GM23338 (cell line): Measurements from ENCODE around the gene SAMD10. TPM values are rescaled to one million over a fixed set of nuclear protein-coding genes. Genes with fewer than 3 reads are reported as not detected.

Source experiments
- ATAC-seq: fragments of 200-7000 bp; cut with Tn5 transposase; 3 replicates; pipeline ENCODE4 v1.9.1; 2020
- DNase-seq: peaks from one replicate; pipeline ENCODE4 v3.0.0-alpha.2; 2015; ENCODE audit warnings: low spot score
- H2AFZ ChIP-seq: fragments of 200-600 bp; sonication (generic); 2 replicates; pipeline ENCODE4 v1.8.0; 2016; ENCODE audit warnings: antibody characterized with exemption, mild to moderate bottlenecking, moderate library complexity
- H3F3A ChIP-seq: fragments of 200-600 bp; sonication (generic); replicated peaks from 2 replicates; pipeline ENCODE4 v1.8.0; 2017; ENCODE audit warnings: antibody characterized with exemption, mixed run types, low read depth
- H3K27ac ChIP-seq: fragments of 200-600 bp; sonication (generic); 2 replicates; pipeline ENCODE4 v1.6.1; 2016; ENCODE audit warnings: low read depth
- H3K27me3 ChIP-seq: fragments of 200-600 bp; sonication (generic); 2 replicates; pipeline ENCODE4 v1.8.0; 2016; ENCODE audit warnings: mild to moderate bottlenecking, mixed run types, moderate library complexity; ENCODE audit not compliant: insufficient read depth
- H3K36me3 ChIP-seq: fragments of 200-600 bp; sonication (generic); 2 replicates; pipeline ENCODE4 v1.8.0; 2016; ENCODE audit warnings: mild to moderate bottlenecking; ENCODE audit not compliant: insufficient read depth
- H3K4me1 ChIP-seq: fragments of 200-600 bp; sonication (generic); 2 replicates; pipeline ENCODE4 v1.8.0; 2016; ENCODE audit warnings: mild to moderate bottlenecking, moderate library complexity; ENCODE audit not compliant: insufficient read depth
- H3K4me2 ChIP-seq: fragments of 200-600 bp; sonication (generic); 2 replicates; pipeline ENCODE4 v1.7.1; 2017; ENCODE audit warnings: mixed run types
- H3K4me3 ChIP-seq: fragments of 200-600 bp; sonication (generic); 2 replicates; pipeline ENCODE4 v1.6.1; 2016; ENCODE audit warnings: mixed run types
- H3K79me2 ChIP-seq: fragments of 200-600 bp; sonication (generic); replicated peaks from 2 replicates; pipeline ENCODE4 v1.8.0; 2017; ENCODE audit warnings: mild to moderate bottlenecking; ENCODE audit not compliant: insufficient read depth
- H3K9me2 ChIP-seq: fragments of 200-600 bp; sonication (generic); 2 replicates; pipeline ENCODE4 v1.8.0; 2017; ENCODE audit not compliant: insufficient read depth
- H4K20me1 ChIP-seq: fragments of 200-600 bp; sonication (generic); replicated peaks from 2 replicates; pipeline ENCODE4 v1.8.0; 2017; ENCODE audit warnings: mild to moderate bottlenecking; ENCODE audit not compliant: insufficient read depth
- H3K27ac Mint-ChIP-seq: 2 replicates; pipeline ENCODE4 v1.8.0; 2020; ENCODE audit warnings: inconsistent platforms, mild to moderate bottlenecking, moderate library complexity, mixed read lengths
- H3K27me3 Mint-ChIP-seq: 3 replicates; pipeline ENCODE4 v1.8.0; 2022; ENCODE audit warnings: low read depth, mild to moderate bottlenecking, moderate library complexity, mixed read lengths, inconsistent platforms; ENCODE audit not compliant: insufficient read depth, poor library complexity
- H3K36me3 Mint-ChIP-seq: 3 replicates; pipeline ENCODE4 v1.8.0; 2021; ENCODE audit warnings: low read depth, mild to moderate bottlenecking, inconsistent platforms, moderate library complexity, mixed read lengths
- H3K4me1 Mint-ChIP-seq: 3 replicates; pipeline ENCODE4 v1.8.0; 2020; ENCODE audit warnings: mild to moderate bottlenecking, inconsistent platforms, mixed read lengths
- H3K4me3 Mint-ChIP-seq: 3 replicates; pipeline ENCODE4 v1.8.0; 2021; ENCODE audit warnings: moderate library complexity, mild to moderate bottlenecking, inconsistent platforms, mixed read lengths
- H3K9me3 Mint-ChIP-seq: 3 replicates; pipeline ENCODE4 v1.8.0; 2020; ENCODE audit warnings: moderate library complexity, mild to moderate bottlenecking, inconsistent platforms, mixed read lengths
- CREB1 ChIP-seq: fragments of 250-450 bp; sonication (Bioruptor Pico); IDR thresholded peaks from 2 replicates; pipeline ENCODE4 v1.5.0; 2020; ENCODE audit warnings: low read depth, mild to moderate bottlenecking, moderate library complexity
- CTCF ChIP-seq, 2 experiments: fragments of 200-600 bp in 1 of 2; sonication (generic) in 1 of 2; conservative IDR thresholded peaks; 2 replicates each; pipeline versions ENCODE4 v1.5.1 to v1.6.1; 2016 to 2017; ENCODE audit warnings: antibody characterized with exemption in 2 of 2, low read depth in 2 of 2, mild to moderate bottlenecking in 2 of 2, moderate library complexity in 1 of 2
- EZH2 ChIP-seq: fragments of 200-600 bp; sonication (generic); IDR thresholded peaks from one replicate; pipeline ENCODE4 v1.8.0; 2017; ENCODE audit warnings: antibody characterized with exemption, mild to moderate bottlenecking, low read depth; ENCODE audit not compliant: unreplicated experiment
- EZH2phosphoT487 ChIP-seq: fragments of 200-600 bp; sonication (generic); IDR thresholded peaks from one replicate; pipeline ENCODE4 v1.8.1; 2018; ENCODE audit warnings: antibody characterized with exemption; ENCODE audit not compliant: unreplicated experiment
- NANOG ChIP-seq: IDR thresholded peaks from 2 replicates; pipeline ENCODE4 v1.6.1; 2016; ENCODE audit warnings: antibody characterized with exemption, borderline replicate concordance
- POLR2AphosphoS5 ChIP-seq: IDR thresholded peaks from 2 replicates; pipeline ENCODE4 v1.6.1; 2016; ENCODE audit warnings: antibody characterized with exemption, low read depth
- STAT1 ChIP-seq: IDR thresholded peaks from one replicate; pipeline ENCODE4 v1.6.1; 2016; ENCODE audit warnings: antibody characterized with exemption; ENCODE audit not compliant: unreplicated experiment
- ZNF114 ChIP-seq: fragments of 250-450 bp; sonication (Bioruptor Pico); IDR thresholded peaks from 2 replicates; pipeline ENCODE4 v1.5.0; 2020; ENCODE audit warnings: mild to moderate bottlenecking, moderate library complexity
- polyA plus RNA-seq: library from polyadenylated mRNA; unstranded; fragments of >200 nt; fragmentation: Nextera tagmentation; extraction: Ambion mirVana; gene quantifications from 2 replicates; pipeline ENCODE4 v1.2.1, GENCODE V29; 2016
- total RNA-seq: library from RNA; depleted of rRNA; stranded (reverse); fragments of >200 nt; shearing (Covaris generic); gene quantifications from 2 replicates; pipeline ENCODE4 v1.2.3, GENCODE V29; 2014
- TF ChIP-seq, protein P1 (sequence below): fragments of 250-450 bp; sonication (Bioruptor Pico); IDR thresholded peaks from 2 replicates; pipeline ENCODE4 v1.5.0; 2020; ENCODE audit warnings: mild to moderate bottlenecking, moderate library complexity
- TF ChIP-seq, protein P2 (sequence below): IDR thresholded peaks from 2 replicates; pipeline ENCODE4 v1.6.1; 2016; ENCODE audit warnings: antibody characterized with exemption

The SAMD10 gene
- total and polyA plus RNA-seq, 2 experiments from 2014 or later = 2.1 to 7.3 TPM

GRCh38 chr20:64003960-64004725 lies 24.7 kb upstream of the SAMD10 start (continued):
- TF ChIP-seq, protein P1, sequence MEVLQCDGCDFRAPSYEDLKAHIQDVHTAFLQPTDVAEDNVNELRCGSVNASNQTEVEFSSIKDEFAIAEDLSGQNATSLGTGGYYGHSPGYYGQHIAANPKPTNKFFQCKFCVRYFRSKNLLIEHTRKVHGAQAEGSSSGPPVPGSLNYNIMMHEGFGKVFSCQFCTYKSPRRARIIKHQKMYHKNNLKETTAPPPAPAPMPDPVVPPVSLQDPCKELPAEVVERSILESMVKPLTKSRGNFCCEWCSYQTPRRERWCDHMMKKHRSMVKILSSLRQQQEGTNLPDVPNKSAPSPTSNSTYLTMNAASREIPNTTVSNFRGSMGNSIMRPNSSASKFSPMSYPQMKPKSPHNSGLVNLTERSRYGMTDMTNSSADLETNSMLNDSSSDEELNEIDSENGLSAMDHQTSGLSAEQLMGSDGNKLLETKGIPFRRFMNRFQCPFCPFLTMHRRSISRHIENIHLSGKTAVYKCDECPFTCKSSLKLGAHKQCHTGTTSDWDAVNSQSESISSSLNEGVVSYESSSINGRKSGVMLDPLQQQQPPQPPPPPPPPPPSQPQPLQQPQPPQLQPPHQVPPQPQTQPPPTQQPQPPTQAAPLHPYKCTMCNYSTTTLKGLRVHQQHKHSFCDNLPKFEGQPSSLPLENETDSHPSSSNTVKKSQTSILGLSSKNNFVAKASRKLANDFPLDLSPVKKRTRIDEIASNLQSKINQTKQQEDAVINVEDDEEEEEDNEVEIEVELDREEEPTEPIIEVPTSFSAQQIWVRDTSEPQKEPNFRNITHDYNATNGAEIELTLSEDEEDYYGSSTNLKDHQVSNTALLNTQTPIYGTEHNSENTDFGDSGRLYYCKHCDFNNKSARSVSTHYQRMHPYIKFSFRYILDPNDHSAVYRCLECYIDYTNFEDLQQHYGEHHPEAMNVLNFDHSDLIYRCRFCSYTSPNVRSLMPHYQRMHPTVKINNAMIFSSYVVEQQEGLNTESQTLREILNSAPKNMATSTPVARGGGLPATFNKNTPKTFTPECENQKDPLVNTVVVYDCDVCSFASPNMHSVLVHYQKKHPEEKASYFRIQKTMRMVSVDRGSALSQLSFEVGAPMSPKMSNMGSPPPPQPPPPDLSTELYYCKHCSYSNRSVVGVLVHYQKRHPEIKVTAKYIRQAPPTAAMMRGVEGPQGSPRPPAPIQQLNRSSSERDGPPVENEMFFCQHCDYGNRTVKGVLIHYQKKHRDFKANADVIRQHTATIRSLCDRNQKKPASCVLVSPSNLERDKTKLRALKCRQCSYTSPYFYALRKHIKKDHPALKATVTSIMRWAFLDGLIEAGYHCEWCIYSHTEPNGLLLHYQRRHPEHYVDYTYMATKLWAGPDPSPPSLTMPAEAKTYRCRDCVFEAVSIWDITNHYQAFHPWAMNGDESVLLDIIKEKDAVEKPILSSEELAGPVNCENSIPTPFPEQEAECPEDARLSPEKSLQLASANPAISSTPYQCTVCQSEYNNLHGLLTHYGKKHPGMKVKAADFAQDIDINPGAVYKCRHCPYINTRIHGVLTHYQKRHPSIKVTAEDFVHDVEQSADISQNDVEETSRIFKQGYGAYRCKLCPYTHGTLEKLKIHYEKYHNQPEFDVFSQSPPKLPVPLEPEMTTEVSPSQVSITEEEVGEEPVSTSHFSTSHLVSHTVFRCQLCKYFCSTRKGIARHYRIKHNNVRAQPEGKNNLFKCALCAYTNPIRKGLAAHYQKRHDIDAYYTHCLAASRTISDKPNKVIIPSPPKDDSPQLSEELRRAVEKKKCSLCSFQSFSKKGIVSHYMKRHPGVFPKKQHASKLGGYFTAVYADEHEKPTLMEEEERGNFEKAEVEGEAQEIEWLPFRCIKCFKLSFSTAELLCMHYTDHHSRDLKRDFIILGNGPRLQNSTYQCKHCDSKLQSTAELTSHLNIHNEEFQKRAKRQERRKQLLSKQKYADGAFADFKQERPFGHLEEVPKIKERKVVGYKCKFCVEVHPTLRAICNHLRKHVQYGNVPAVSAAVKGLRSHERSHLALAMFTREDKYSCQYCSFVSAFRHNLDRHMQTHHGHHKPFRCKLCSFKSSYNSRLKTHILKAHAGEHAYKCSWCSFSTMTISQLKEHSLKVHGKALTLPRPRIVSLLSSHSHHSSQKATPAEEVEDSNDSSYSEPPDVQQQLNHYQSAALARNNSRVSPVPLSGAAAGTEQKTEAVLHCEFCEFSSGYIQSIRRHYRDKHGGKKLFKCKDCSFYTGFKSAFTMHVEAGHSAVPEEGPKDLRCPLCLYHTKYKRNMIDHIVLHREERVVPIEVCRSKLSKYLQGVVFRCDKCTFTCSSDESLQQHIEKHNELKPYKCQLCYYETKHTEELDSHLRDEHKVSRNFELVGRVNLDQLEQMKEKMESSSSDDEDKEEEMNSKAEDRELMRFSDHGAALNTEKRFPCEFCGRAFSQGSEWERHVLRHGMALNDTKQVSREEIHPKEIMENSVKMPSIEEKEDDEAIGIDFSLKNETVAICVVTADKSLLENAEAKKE (CRISPR knock-in tag) = no peak
- TF ChIP-seq NANOG = no peak
- no peak for TF ChIP-seq CREB1

DNA sequence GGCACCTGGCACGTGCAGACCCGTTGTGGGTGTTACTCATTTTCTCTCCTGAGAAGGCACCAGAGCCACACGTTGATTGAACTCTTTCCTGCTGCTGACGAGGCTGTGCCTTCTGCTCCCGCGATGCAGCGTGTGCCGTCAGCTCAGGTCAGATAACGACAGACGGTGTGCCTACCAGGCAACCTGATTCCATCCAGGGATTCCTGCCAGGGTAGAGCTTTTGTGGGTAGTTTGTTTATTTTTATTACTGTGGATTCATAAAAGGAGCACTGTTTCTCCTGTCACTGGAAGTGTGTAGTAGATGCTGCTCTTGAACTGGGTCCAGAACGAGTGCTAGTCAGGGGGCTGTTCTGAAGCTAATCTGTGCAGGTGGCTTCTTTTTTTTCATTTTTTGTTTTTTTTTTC lies 22.2 kb upstream of the SAMD10 start:
- Histone ChIP-seq H3K27ac (no peak overlapping the region), H3K9me2 (no peaks in the 10 kb centered on the region), H3K4me3 (no peak overlapping the region), H3K27me3 (no peaks in the 10 kb centered on the region), H3K79me2 (no peaks in the 10 kb centered on the region; the same call in 1 of the 2 replicates), H2AFZ (no peak overlapping the region), H3F3A (0 out of 2 replicates have a peak, but pooled peaks cover 3% of the 10 kb centered on the region), H3K4me1 (no peaks in the 10 kb centered on the region), H3K4me2 (no peak overlapping the region), H3K36me3 (peaks cover 46% of the 10 kb centered on the region), H4K20me1 (peaks cover 15% of the 10 kb centered on the region)
- DNase-seq (no peak), ATAC-seq (no peak)
- no peaks in the 10 kb centered on the region for H3K4me1 Mint-ChIP-seq
- no peaks in the 10 kb centered on the region for H3K9me3 Mint-ChIP-seq
- H3K27ac Mint-ChIP-seq = no peak overlapping the region
- H3K4me3 Mint-ChIP-seq = no peak overlapping the region
- H3K36me3 Mint-ChIP-seq = peaks cover 73% of the 10 kb centered on the region
- H3K27me3 Mint-ChIP-seq = peaks cover 3% of the 10 kb centered on the region
- TF ChIP-seq, protein P2, sequence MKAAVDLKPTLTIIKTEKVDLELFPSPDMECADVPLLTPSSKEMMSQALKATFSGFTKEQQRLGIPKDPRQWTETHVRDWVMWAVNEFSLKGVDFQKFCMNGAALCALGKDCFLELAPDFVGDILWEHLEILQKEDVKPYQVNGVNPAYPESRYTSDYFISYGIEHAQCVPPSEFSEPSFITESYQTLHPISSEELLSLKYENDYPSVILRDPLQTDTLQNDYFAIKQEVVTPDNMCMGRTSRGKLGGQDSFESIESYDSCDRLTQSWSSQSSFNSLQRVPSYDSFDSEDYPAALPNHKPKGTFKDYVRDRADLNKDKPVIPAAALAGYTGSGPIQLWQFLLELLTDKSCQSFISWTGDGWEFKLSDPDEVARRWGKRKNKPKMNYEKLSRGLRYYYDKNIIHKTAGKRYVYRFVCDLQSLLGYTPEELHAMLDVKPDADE = no peak
- TF ChIP-seq POLR2AphosphoS5 (no peak), NANOG (no peak), CTCF (conservative IDR thresholded peaks at IDR 0.05; ENCODE audit: low read depth in 2 of 2) (no peak), STAT1 (no peak), EZH2phosphoT487 (no peak), ZNF114 (CRISPR knock-in tag) (no peak), EZH2 (no peak)
